Parathyroid adenoma (tissue), 2 donors: ENCODE data around the gene ENG.

ENCODE experiments used
- H2AFZ ChIP-seq: fragments of 300-600 bp; sonication (generic); one replicate; pipeline ENCODE4 v1.7.0; 2017; ENCODE audit warnings: antibody characterized with exemption, mild to moderate bottlenecking
- H3K27ac ChIP-seq: fragments of 300-600 bp; sonication (generic); one replicate; pipeline ENCODE4 v1.7.0; 2017
- H3K27me3 ChIP-seq: fragments of 300-600 bp; sonication (generic); one replicate; pipeline ENCODE4 v1.7.0; 2017; ENCODE audit warnings: low read length; ENCODE audit not compliant: control insufficient read depth, insufficient read depth
- H3K36me3 ChIP-seq: fragments of 300-600 bp; sonication (generic); one replicate; pipeline ENCODE4 v1.7.0; 2017; ENCODE audit warnings: low read length; ENCODE audit not compliant: control insufficient read depth, insufficient read depth
- H3K4me1 ChIP-seq: fragments of 300-600 bp; sonication (generic); one replicate; pipeline ENCODE4 v1.7.0; 2017; ENCODE audit warnings: control low read depth
- H3K4me2 ChIP-seq: fragments of 300-600 bp; sonication (generic); one replicate; pipeline ENCODE4 v1.7.0; 2017; ENCODE audit warnings: low read length
- H3K4me3 ChIP-seq: fragments of 300-600 bp; sonication (generic); one replicate; pipeline ENCODE4 v1.7.0; 2017; ENCODE audit warnings: low read depth, low read length
- H3K79me2 ChIP-seq: fragments of 300-600 bp; sonication (generic); one replicate; pipeline ENCODE4 v1.7.0; 2017; ENCODE audit warnings: control low read depth
- H3K9ac ChIP-seq: fragments of 300-600 bp; sonication (generic); one replicate; pipeline ENCODE4 v1.7.0; 2017; ENCODE audit warnings: mild to moderate bottlenecking
- H3K9me3 ChIP-seq: fragments of 300-600 bp; sonication (generic); one replicate; pipeline ENCODE4 v1.7.0; 2017; ENCODE audit warnings: low read length; ENCODE audit not compliant: control insufficient read depth
- CTCF ChIP-seq: fragments of 300-600 bp; sonication (generic); IDR thresholded peaks from one replicate; pipeline ENCODE4 v1.7.0; 2017; ENCODE audit warnings: antibody characterized with exemption, mild to moderate bottlenecking
- donor health status: primary hyperparathyroidism.

The ENG gene

GRCh38 chr9:127769101-127769500 lies 85.4 kb downstream of the ENG start:
- no peaks in the 10 kb centered on the region for H3K4me1 ChIP-seq
- H3K9me3 ChIP-seq, result no peaks in the 10 kb centered on the region
- H2AFZ ChIP-seq, result no peak overlapping the region
- H3K4me2 ChIP-seq, result peak overlapping the region; percentile 26
- H3K36me3 ChIP-seq, result no peaks in the 10 kb centered on the region
- TF ChIP-seq CTCF, result no peak
- no peak overlapping the region for H3K4me3 ChIP-seq
- H3K27ac ChIP-seq, result peak overlapping the region; percentile 65
- no peaks in the 10 kb centered on the region for H3K79me2 ChIP-seq
- H3K27me3 ChIP-seq, result no peaks in the 10 kb centered on the region
- no peak overlapping the region for H3K9ac ChIP-seq

GRCh38 chr9:127768698-127769097 lies 85.8 kb downstream of the ENG start:
- Histone ChIP-seq H3K27me3 (no peaks in the 10 kb centered on the region), H3K27ac (peak overlapping the region; percentile 65), H3K9me3 (no peaks in the 10 kb centered on the region), H3K36me3 (no peaks in the 10 kb centered on the region), H3K4me2 (peak overlapping the region; percentile 26), H2AFZ (no peak overlapping the region), H3K4me1 (no peaks in the 10 kb centered on the region), H3K4me3 (no peak overlapping the region), H3K79me2 (no peaks in the 10 kb centered on the region), H3K9ac (no peak overlapping the region)
- no peak for TF ChIP-seq CTCF

GRCh38 chr9:127767909-127768331 lies 86.5 kb downstream of the ENG start:
- no peak overlapping the region for H3K9ac ChIP-seq
- no peak for TF ChIP-seq CTCF
- no peak overlapping the region for H3K4me3 ChIP-seq
- H3K4me2 ChIP-seq, result no peak overlapping the region
- H2AFZ ChIP-seq, result no peak overlapping the region
- H3K4me1 ChIP-seq, result no peaks in the 10 kb centered on the region
- H3K79me2 ChIP-seq, result no peaks in the 10 kb centered on the region
- H3K27ac ChIP-seq, result peak overlapping the region; percentile 65
- H3K36me3 ChIP-seq, result no peaks in the 10 kb centered on the region
- no peaks in the 10 kb centered on the region for H3K27me3 ChIP-seq
- no peaks in the 10 kb centered on the region for H3K9me3 ChIP-seq

- TF ChIP-seq CTCF, result no peak
- Histone ChIP-seq H3K9ac (no peak overlapping the region), H2AFZ (no peak overlapping the region), H3K9me3 (no peaks in the 10 kb centered on the region), H3K36me3 (no peaks in the 10 kb centered on the region), H3K4me2 (no peak overlapping the region), H3K27ac (peak overlapping the region; percentile 65), H3K4me3 (no peak overlapping the region), H3K79me2 (no peaks in the 10 kb centered on the region), H3K4me1 (no peaks in the 10 kb centered on the region), H3K27me3 (no peaks in the 10 kb centered on the region)
Measured at GRCh38 chr9:127767410-127767809, 87.0 kb downstream of the ENG start.

- Histone ChIP-seq H2AFZ (no peak overlapping the region), H3K27me3 (no peaks in the 10 kb centered on the region), H3K4me1 (no peaks in the 10 kb centered on the region), H3K9me3 (no peaks in the 10 kb centered on the region), H3K4me3 (no peak overlapping the region), H3K79me2 (no peaks in the 10 kb centered on the region), H3K27ac (peak overlapping the region; percentile 65), H3K9ac (no peak overlapping the region), H3K4me2 (no peak overlapping the region), H3K36me3 (no peaks in the 10 kb centered on the region)
- TF ChIP-seq CTCF, result no peak
Measured at GRCh38 chr9:127765418-127765817, 89.0 kb downstream of the ENG start.
